H9 (cell line): Measurements from ENCODE around the gene BRD1. TPM values are rescaled to one million over a fixed set of nuclear protein-coding genes. Genes with fewer than 3 reads are reported as not detected.

ENCODE experiments used
- DNase-seq: peaks from one replicate; pipeline ENCODE4 v3.0.0-alpha.2; 2017
- H2AFZ ChIP-seq: one replicate; pipeline ENCODE4 v1.6.1; 2013; ENCODE audit warnings: mild to moderate bottlenecking, low read length, control low read depth, moderate library complexity
- H2AK5ac ChIP-seq: 2 replicates; pipeline ENCODE4 v1.6.1; 2013; ENCODE audit warnings: low read length, control low read depth, mixed read lengths; ENCODE audit not compliant: insufficient read length
- H2BK120ac ChIP-seq: one replicate; pipeline ENCODE4 v1.6.1; 2013; ENCODE audit warnings: low read depth, mild to moderate bottlenecking, low read length, control low read depth, inconsistent platforms; ENCODE audit not compliant: poor library complexity, severe bottlenecking
- H2BK12ac ChIP-seq: 2 replicates; pipeline ENCODE4 v1.6.1; 2013; ENCODE audit warnings: low read length, control low read depth, mixed read lengths, low read depth; ENCODE audit not compliant: insufficient read length
- H2BK15ac ChIP-seq: 2 replicates; pipeline ENCODE4 v1.6.1; 2013; ENCODE audit warnings: low read depth, low read length, control low read depth
- H2BK20ac ChIP-seq: one replicate; pipeline ENCODE4 v1.6.1; 2013; ENCODE audit warnings: low read depth, mild to moderate bottlenecking, low read length, control low read depth, inconsistent platforms; ENCODE audit not compliant: poor library complexity, severe bottlenecking
- H2BK5ac ChIP-seq: 2 replicates; pipeline ENCODE4 v1.6.1; 2013; ENCODE audit warnings: low read length, control low read depth, mixed read lengths; ENCODE audit not compliant: insufficient read length
- H3K14ac ChIP-seq: 2 replicates; pipeline ENCODE4 v1.6.1; 2013; ENCODE audit warnings: low read length, control low read depth; ENCODE audit not compliant: insufficient read depth
- H3K18ac ChIP-seq: 2 replicates; pipeline ENCODE4 v1.6.1; 2013; ENCODE audit warnings: low read depth, mild to moderate bottlenecking, mixed read lengths, low read length, control low read depth; ENCODE audit not compliant: insufficient read length
- H3K23ac ChIP-seq: 2 replicates; pipeline ENCODE4 v1.6.1; 2013; ENCODE audit warnings: low read length, control low read depth, mixed read lengths, low read depth; ENCODE audit not compliant: insufficient read length
- H3K23me2 ChIP-seq: 2 replicates; pipeline ENCODE4 v1.6.1; 2013; ENCODE audit warnings: low read depth, mild to moderate bottlenecking, mixed read lengths, low read length, control low read depth; ENCODE audit not compliant: insufficient read length, poor library complexity, severe bottlenecking
- H3K27ac ChIP-seq: 2 replicates; pipeline ENCODE4 v1.5.1; 2013; ENCODE audit warnings: low read length, control low read depth, mixed read lengths, low read depth; ENCODE audit not compliant: insufficient read length
- H3K27me3 ChIP-seq: 2 replicates; pipeline ENCODE4 v1.6.1; 2013; ENCODE audit warnings: low read length, control low read depth, inconsistent platforms; ENCODE audit not compliant: insufficient read depth
- H3K4ac ChIP-seq: 2 replicates; pipeline ENCODE4 v1.6.1; 2013; ENCODE audit warnings: low read depth, mild to moderate bottlenecking, control low read depth, inconsistent platforms, low read length, moderate library complexity
- H3K4me1 ChIP-seq: 2 replicates; pipeline ENCODE4 v1.6.1; 2013; ENCODE audit warnings: low read length, control low read depth, inconsistent platforms; ENCODE audit not compliant: insufficient read depth
- H3K4me2 ChIP-seq: 2 replicates; pipeline ENCODE4 v1.6.1; 2013; ENCODE audit warnings: low read length, control low read depth, mixed read lengths; ENCODE audit not compliant: insufficient read length, insufficient read depth
- H3K56ac ChIP-seq: 2 replicates; pipeline ENCODE4 v1.6.1; 2013; ENCODE audit warnings: low read depth, mild to moderate bottlenecking, mixed read lengths, low read length, control low read depth; ENCODE audit not compliant: insufficient read length
- H3K79me1 ChIP-seq: 2 replicates; pipeline ENCODE4 v1.6.1; 2013; ENCODE audit warnings: low read depth, mild to moderate bottlenecking, moderate library complexity, low read length, control low read depth, inconsistent platforms; ENCODE audit not compliant: insufficient read depth, poor library complexity, severe bottlenecking
- H3K79me2 ChIP-seq: 2 replicates; pipeline ENCODE4 v1.6.1; 2013; ENCODE audit warnings: low read length, control low read depth, inconsistent platforms; ENCODE audit not compliant: insufficient read depth
- H3K9ac ChIP-seq: 2 replicates; pipeline ENCODE4 v1.6.1; 2013; ENCODE audit warnings: low read length, control low read depth, mixed read lengths; ENCODE audit not compliant: insufficient read length; ENCODE audit errors: extremely low read depth
- H3K9me3 ChIP-seq: one replicate; pipeline ENCODE4 v1.6.1; 2013; ENCODE audit warnings: low read depth, low read length, inconsistent platforms; ENCODE audit not compliant: control insufficient read depth
- H3T11ph ChIP-seq: one replicate; pipeline ENCODE4 v1.6.1; 2013; ENCODE audit warnings: mild to moderate bottlenecking, low read length, control low read depth, inconsistent platforms
- H4K20me1 ChIP-seq: one replicate; pipeline ENCODE4 v1.6.1; 2013; ENCODE audit not compliant: control insufficient read depth, insufficient read length, insufficient read depth
- H4K5ac ChIP-seq: 2 replicates; pipeline ENCODE4 v1.6.1; 2013; ENCODE audit warnings: low read depth, mild to moderate bottlenecking, mixed read lengths, low read length, control low read depth; ENCODE audit not compliant: insufficient read length
- H4K8ac ChIP-seq: replicated peaks from 2 replicates; pipeline ENCODE4 v1.6.1; 2013; ENCODE audit warnings: low read length, control low read depth, mixed read lengths, low read depth; ENCODE audit not compliant: insufficient read length
- H4K91ac ChIP-seq: 2 replicates; pipeline ENCODE4 v1.6.1; 2013; ENCODE audit warnings: low read depth, mild to moderate bottlenecking, moderate library complexity, mixed read lengths, low read length, control low read depth; ENCODE audit not compliant: insufficient read length
- H3K27ac Mint-ChIP-seq, 3 experiments: 2 replicates in 2 of 3; 3 replicates in 1 of 3; pipeline ENCODE4 v1.8.0; 2020 to 2021; ENCODE audit warnings: mixed read lengths in 3 of 3, mild to moderate bottlenecking in 1 of 3, moderate library complexity in 1 of 3
- H3K27me3 Mint-ChIP-seq: 2 replicates; pipeline ENCODE4 v1.8.0; 2021; ENCODE audit warnings: low read depth, mild to moderate bottlenecking, moderate library complexity, mixed read lengths
- H3K36me3 Mint-ChIP-seq, 3 experiments: 2 replicates in 2 of 3; 3 replicates in 1 of 3; pipeline ENCODE4 v1.8.0; 2020 to 2021; ENCODE audit warnings: low read depth in 3 of 3, mixed read lengths in 3 of 3; ENCODE audit not compliant: insufficient read depth in 1 of 3
- H3K4me1 Mint-ChIP-seq, 2 experiments: 2 replicates each; pipeline ENCODE4 v1.8.0; 2020; ENCODE audit warnings: mixed read lengths in 2 of 2
- H3K4me3 Mint-ChIP-seq, 2 experiments: 2 replicates in 1 of 2; 3 replicates in 1 of 2; pipeline ENCODE4 v1.8.0; 2020 to 2021; ENCODE audit warnings: mild to moderate bottlenecking in 2 of 2, mixed read lengths in 2 of 2, moderate library complexity in 1 of 2
- H3K9me3 Mint-ChIP-seq, 2 experiments: 2 replicates in 1 of 2; 3 replicates in 1 of 2; pipeline ENCODE4 v1.8.0; 2020; ENCODE audit warnings: mild to moderate bottlenecking in 2 of 2, mixed read lengths in 2 of 2, moderate library complexity in 1 of 2
- WGBS: extraction: QIAGEN DNeasy Blood & Tissue Kit; methylation state at CpG from one replicate; pipeline ENCODE4 v1.1.7; 2013; ENCODE audit warnings: missing lambda C conversion rate, low lambda C conversion rate, mixed read lengths; ENCODE audit not compliant: insufficient read length; ENCODE audit errors: extremely low coverage; 5-methylcytosine and 5-hydroxymethylcytosine counted together
- total RNA-seq: library from RNA; stranded (reverse); gene quantifications from 2 replicates; pipeline ENCODE4 v1.2.1, GENCODE V29; 2021
- TF ChIP-seq, protein P1 (sequence below): fragments of 200-600 bp; sonication (generic); conservative IDR thresholded peaks from 3 replicates; pipeline ENCODE4 v1.8.0; 2021; ENCODE audit warnings: antibody characterized with exemption, mild to moderate bottlenecking

BRD1 gene
- total RNA-seq, 1 experiment from 2014 or later, result 51.3 TPM

DNA sequence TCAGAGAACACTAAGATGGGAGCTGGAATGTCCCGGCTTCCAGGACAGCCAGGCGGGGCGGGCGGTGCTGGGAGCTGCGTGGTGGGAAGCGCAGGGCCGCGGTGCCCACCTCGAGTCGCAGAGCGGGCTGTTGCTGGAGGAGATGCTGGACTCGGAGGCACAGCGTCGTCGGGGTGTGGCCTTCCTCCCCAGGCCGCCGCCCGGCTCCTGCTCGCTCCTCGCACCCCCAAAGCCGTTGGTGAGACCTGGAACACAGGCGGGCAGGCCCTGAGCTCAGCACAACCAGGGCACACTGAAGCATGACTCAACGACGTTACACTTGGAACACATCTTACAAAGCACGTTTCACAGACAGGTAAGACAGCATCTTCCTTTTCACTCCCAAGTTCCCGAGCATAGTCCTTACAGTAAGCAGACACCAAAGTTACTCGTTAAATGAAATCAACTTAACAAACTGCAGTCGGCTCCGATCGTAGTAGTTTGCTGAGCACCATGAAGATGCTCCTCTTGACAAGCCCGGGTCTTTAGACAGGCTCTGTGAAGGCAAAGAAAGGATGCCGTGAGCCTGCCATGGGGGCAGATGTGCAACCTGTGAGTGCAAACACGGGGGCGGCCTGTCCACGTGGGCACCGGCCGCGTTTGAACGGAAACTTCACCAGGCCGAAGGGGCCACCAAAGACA is 50.0 kb downstream of the BRD1 start:
- Histone ChIP-seq H4K8ac (no peak overlapping the region), H3K23ac (no peak overlapping the region), H2BK120ac (no peak overlapping the region), H2BK5ac (no peak overlapping the region), H3K56ac (no peak overlapping the region), H3K4me1 (no peaks in the 10 kb centered on the region), H3K14ac (no peak overlapping the region), H3T11ph (no peak overlapping the region), H3K27me3 (no peaks in the 10 kb centered on the region), H3K23me2 (no peaks in the 10 kb centered on the region), H2BK12ac (no peak overlapping the region), H4K20me1 (no peaks in the 10 kb centered on the region), H3K9me3 (no peaks in the 10 kb centered on the region), H3K79me1 (no peaks in the 10 kb centered on the region), H3K27ac (no peak overlapping the region), H2AFZ (no peak overlapping the region), H4K5ac (no peak overlapping the region), H3K18ac (no peak overlapping the region), H2BK15ac (no peak overlapping the region), H3K79me2 (no peaks in the 10 kb centered on the region; the same call in 1 of the 2 replicates), H2BK20ac (no peak overlapping the region), H3K4ac (no peak overlapping the region), H2AK5ac (no peak overlapping the region), H4K91ac (no peak overlapping the region), H3K9ac (no peak overlapping the region), H3K4me2 (no peak overlapping the region)
- peaks cover 16 to 62% (median 61%) of the 10 kb centered on the region in 3 experiments; a peak in 6 of 7 replicates for H3K36me3 Mint-ChIP-seq
- no peaks in the 10 kb centered on the region for H3K27me3 Mint-ChIP-seq
- peaks cover 6% of the 10 kb centered on the region in 2 experiments; a peak in 3 of 4 replicates for H3K4me1 Mint-ChIP-seq
- peak overlapping the region in 2 of 3 experiments; percentile 11 to 83; a peak in 4 of 7 replicates for H3K27ac Mint-ChIP-seq
- no peak overlapping the region for H3K4me3 Mint-ChIP-seq
- TF ChIP-seq, protein P1, sequence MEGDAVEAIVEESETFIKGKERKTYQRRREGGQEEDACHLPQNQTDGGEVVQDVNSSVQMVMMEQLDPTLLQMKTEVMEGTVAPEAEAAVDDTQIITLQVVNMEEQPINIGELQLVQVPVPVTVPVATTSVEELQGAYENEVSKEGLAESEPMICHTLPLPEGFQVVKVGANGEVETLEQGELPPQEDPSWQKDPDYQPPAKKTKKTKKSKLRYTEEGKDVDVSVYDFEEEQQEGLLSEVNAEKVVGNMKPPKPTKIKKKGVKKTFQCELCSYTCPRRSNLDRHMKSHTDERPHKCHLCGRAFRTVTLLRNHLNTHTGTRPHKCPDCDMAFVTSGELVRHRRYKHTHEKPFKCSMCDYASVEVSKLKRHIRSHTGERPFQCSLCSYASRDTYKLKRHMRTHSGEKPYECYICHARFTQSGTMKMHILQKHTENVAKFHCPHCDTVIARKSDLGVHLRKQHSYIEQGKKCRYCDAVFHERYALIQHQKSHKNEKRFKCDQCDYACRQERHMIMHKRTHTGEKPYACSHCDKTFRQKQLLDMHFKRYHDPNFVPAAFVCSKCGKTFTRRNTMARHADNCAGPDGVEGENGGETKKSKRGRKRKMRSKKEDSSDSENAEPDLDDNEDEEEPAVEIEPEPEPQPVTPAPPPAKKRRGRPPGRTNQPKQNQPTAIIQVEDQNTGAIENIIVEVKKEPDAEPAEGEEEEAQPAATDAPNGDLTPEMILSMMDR, result no peak
- DNase-seq, result no peak
- no peaks in the 10 kb centered on the region for H3K9me3 Mint-ChIP-seq
- WGBS, result no CpG with 5 or more reads among the region's 40 CpGs
